ENCODE data around the gene UBE4A.

DNA sequence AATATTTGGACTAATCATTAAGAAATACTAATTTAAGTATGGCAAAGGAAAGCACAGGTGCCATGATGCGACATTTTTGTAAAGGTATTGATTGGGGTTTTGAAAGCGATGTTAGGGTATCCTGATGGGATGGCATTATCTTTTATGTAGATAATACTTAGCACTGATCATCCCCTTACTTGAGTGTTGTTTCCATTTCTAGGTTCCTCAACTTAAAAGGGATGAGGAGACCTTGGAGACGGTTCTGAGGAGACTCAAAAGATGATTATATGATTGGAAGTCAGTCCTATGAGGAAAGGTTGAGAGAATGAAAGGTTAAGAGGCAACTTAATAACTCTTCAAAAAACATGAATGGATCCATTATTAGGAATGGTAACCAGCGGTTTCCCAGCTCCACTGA lies 88.0 kb downstream of the UBE4A start:
- TF ChIP-seq, protein P1, sequence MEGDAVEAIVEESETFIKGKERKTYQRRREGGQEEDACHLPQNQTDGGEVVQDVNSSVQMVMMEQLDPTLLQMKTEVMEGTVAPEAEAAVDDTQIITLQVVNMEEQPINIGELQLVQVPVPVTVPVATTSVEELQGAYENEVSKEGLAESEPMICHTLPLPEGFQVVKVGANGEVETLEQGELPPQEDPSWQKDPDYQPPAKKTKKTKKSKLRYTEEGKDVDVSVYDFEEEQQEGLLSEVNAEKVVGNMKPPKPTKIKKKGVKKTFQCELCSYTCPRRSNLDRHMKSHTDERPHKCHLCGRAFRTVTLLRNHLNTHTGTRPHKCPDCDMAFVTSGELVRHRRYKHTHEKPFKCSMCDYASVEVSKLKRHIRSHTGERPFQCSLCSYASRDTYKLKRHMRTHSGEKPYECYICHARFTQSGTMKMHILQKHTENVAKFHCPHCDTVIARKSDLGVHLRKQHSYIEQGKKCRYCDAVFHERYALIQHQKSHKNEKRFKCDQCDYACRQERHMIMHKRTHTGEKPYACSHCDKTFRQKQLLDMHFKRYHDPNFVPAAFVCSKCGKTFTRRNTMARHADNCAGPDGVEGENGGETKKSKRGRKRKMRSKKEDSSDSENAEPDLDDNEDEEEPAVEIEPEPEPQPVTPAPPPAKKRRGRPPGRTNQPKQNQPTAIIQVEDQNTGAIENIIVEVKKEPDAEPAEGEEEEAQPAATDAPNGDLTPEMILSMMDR (IDR thresholded peaks at IDR 0.05; ENCODE audit: extremely low read depth in 1 of 2, insufficient read depth in 1 of 2, low read depth in 1 of 2, low read length in 2 of 2) = no peak
- no peak for TF ChIP-seq FOS (IDR thresholded peaks at IDR 0.05; ENCODE audit: borderline replicate concordance, insufficient read depth, low read length)
- no peak for TF ChIP-seq EZH2 (IDR thresholded peaks at IDR 0.05; ENCODE audit: borderline replicate concordance, low read depth, low read length, severe bottlenecking)
- no peak for TF ChIP-seq POLR2A (IDR thresholded peaks at IDR 0.05; ENCODE audit: low read depth, low read length)
- TF ChIP-seq POLR2AphosphoS5 (IDR thresholded peaks at IDR 0.05; ENCODE audit: insufficient read depth, low read depth, low read length) = no peak
- TF ChIP-seq JUN (IDR thresholded peaks at IDR 0.05; ENCODE audit: borderline replicate concordance, insufficient read depth, insufficient read length, low read depth) = no peak
- TF ChIP-seq GATA2 (IDR thresholded peaks at IDR 0.05; ENCODE audit: insufficient read depth, insufficient read length, low read depth, low read length) = no peak
- TF ChIP-seq, protein P2, sequence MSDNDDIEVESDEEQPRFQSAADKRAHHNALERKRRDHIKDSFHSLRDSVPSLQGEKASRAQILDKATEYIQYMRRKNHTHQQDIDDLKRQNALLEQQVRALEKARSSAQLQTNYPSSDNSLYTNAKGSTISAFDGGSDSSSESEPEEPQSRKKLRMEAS (IDR thresholded peaks at IDR 0.05; ENCODE audit: insufficient read depth, insufficient read length) = no peak
- no peak for TF ChIP-seq MYC (IDR thresholded peaks at IDR 0.05; ENCODE audit: low read depth, low read length)

Measured in endothelial cell of umbilical vein (primary cell).